SK-N-SH treated with all-trans-retinoic acid at 6 μM for 48 hours (cell line): ENCODE data around the gene RPP40.

Experiments
- ARNTL ChIP-seq: fragments of 450-650 bp; formaldehyde crosslinking; IDR thresholded peaks from 2 replicates; pipeline ENCODE4 v1.5.0; 2020; ENCODE audit warnings: low read depth, mild to moderate bottlenecking, moderate library complexity, borderline replicate concordance
- CREB5 ChIP-seq: fragments of 250-450 bp; sonication (Bioruptor Pico); IDR thresholded peaks from 2 replicates; pipeline ENCODE4 v1.5.1; 2020; ENCODE audit warnings: low read depth, mild to moderate bottlenecking, moderate library complexity
- ESRRG ChIP-seq: fragments of 250-450 bp; sonication (Bioruptor Pico); IDR thresholded peaks from 2 replicates; pipeline ENCODE4 v1.6.1; 2021; ENCODE audit warnings: mild to moderate bottlenecking
- GLIS3 ChIP-seq: fragments of 250-450 bp; sonication (Bioruptor Pico); IDR thresholded peaks from 2 replicates; pipeline ENCODE4 v1.5.0; 2020; ENCODE audit warnings: mild to moderate bottlenecking, moderate library complexity
- PPARA ChIP-seq: fragments of 250-450 bp; sonication (Bioruptor Pico); IDR thresholded peaks from 2 replicates; pipeline ENCODE4 v1.5.0; 2020; ENCODE audit warnings: mild to moderate bottlenecking, borderline replicate concordance
- RARB ChIP-seq: fragments of 250-450 bp; sonication (Bioruptor Pico); IDR thresholded peaks from 2 replicates; pipeline ENCODE4 v1.8.0; 2021; ENCODE audit warnings: mild to moderate bottlenecking, moderate library complexity
- ZC3H10 ChIP-seq: fragments of 250-450 bp; sonication (Bioruptor Pico); IDR thresholded peaks from 2 replicates; pipeline ENCODE4 v1.5.1; 2021; ENCODE audit warnings: mild to moderate bottlenecking, moderate library complexity
- ZFP3 ChIP-seq: fragments of 250-450 bp; sonication (Bioruptor Pico); IDR thresholded peaks from 2 replicates; pipeline ENCODE4 v1.5.0; 2020; ENCODE audit warnings: mild to moderate bottlenecking, moderate library complexity
- ZFP30 ChIP-seq: fragments of 450-650 bp; formaldehyde crosslinking; IDR thresholded peaks from 2 replicates; pipeline ENCODE4 v1.5.0; 2022; ENCODE audit warnings: mild to moderate bottlenecking, moderate library complexity
- ZNF565 ChIP-seq: fragments of 450-650 bp; formaldehyde crosslinking; conservative IDR thresholded peaks from 2 replicates; pipeline ENCODE4 v1.5.0; 2020; ENCODE audit warnings: low read depth, mild to moderate bottlenecking, moderate library complexity
- ZNF70 ChIP-seq: fragments of 450-650 bp; formaldehyde crosslinking; IDR thresholded peaks from 2 replicates; pipeline ENCODE4 v1.5.0; 2020; ENCODE audit warnings: mild to moderate bottlenecking, moderate library complexity
- ZNF8 ChIP-seq: fragments of 450-650 bp; formaldehyde crosslinking; IDR thresholded peaks from 2 replicates; pipeline ENCODE4 v1.5.0; 2020; ENCODE audit warnings: mild to moderate bottlenecking, moderate library complexity
- TF ChIP-seq, protein P1 (sequence below): fragments of 250-450 bp; sonication (Bioruptor Pico); IDR thresholded peaks from 2 replicates; pipeline ENCODE4 v1.5.1; 2021; ENCODE audit warnings: mild to moderate bottlenecking, moderate library complexity
- TF ChIP-seq, protein P2 (sequence below): fragments of 250-450 bp; sonication (Bioruptor Pico); IDR thresholded peaks from 2 replicates; pipeline ENCODE4 v1.5.0; 2020; ENCODE audit warnings: mild to moderate bottlenecking, moderate library complexity

GRCh38 chr6:4969609-4970285 is 34.1 kb downstream of the RPP40 start:
- TF ChIP-seq ZFP30 (no peak), CREB5 (CRISPR knock-in tag) (no peak), RARB (CRISPR knock-in tag) (no peak), PPARA (CRISPR knock-in tag) (no peak), ZFP3 (CRISPR knock-in tag) (no peak), ZNF70 (no peak), ESRRG (CRISPR knock-in tag) (no peak), GLIS3 (CRISPR knock-in tag) (no peak), ZNF8 (CRISPR knock-in tag) (no peak), ZNF565 (no peak), ZC3H10 (no peak), ARNTL (no peak)
- TF ChIP-seq, protein P1, sequence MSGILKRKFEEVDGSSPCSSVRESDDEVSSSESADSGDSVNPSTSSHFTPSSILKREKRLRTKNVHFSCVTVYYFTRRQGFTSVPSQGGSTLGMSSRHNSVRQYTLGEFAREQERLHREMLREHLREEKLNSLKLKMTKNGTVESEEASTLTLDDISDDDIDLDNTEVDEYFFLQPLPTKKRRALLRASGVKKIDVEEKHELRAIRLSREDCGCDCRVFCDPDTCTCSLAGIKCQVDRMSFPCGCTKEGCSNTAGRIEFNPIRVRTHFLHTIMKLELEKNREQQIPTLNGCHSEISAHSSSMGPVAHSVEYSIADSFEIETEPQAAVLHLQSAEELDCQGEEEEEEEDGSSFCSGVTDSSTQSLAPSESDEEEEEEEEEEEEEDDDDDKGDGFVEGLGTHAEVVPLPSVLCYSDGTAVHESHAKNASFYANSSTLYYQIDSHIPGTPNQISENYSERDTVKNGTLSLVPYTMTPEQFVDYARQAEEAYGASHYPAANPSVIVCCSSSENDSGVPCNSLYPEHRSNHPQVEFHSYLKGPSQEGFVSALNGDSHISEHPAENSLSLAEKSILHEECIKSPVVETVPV: no peak
- TF ChIP-seq, protein P2, sequence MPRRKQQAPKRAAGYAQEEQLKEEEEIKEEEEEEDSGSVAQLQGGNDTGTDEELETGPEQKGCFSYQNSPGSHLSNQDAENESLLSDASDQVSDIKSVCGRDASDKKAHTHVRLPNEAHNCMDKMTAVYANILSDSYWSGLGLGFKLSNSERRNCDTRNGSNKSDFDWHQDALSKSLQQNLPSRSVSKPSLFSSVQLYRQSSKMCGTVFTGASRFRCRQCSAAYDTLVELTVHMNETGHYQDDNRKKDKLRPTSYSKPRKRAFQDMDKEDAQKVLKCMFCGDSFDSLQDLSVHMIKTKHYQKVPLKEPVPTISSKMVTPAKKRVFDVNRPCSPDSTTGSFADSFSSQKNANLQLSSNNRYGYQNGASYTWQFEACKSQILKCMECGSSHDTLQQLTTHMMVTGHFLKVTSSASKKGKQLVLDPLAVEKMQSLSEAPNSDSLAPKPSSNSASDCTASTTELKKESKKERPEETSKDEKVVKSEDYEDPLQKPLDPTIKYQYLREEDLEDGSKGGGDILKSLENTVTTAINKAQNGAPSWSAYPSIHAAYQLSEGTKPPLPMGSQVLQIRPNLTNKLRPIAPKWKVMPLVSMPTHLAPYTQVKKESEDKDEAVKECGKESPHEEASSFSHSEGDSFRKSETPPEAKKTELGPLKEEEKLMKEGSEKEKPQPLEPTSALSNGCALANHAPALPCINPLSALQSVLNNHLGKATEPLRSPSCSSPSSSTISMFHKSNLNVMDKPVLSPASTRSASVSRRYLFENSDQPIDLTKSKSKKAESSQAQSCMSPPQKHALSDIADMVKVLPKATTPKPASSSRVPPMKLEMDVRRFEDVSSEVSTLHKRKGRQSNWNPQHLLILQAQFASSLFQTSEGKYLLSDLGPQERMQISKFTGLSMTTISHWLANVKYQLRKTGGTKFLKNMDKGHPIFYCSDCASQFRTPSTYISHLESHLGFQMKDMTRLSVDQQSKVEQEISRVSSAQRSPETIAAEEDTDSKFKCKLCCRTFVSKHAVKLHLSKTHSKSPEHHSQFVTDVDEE (CRISPR knock-in tag): no peak
